HepG2 (cell line): ENCODE results near the gene KLF16. TPM values are rescaled to one million over a fixed set of nuclear protein-coding genes. Genes with fewer than 3 reads are reported as not detected.

Experiments used
- ATAC-seq: fragments of 200-7000 bp; cut with Tn5 transposase; 3 replicates; pipeline ENCODE4 v1.9.1; 2020; ENCODE audit warnings: mild to moderate bottlenecking, moderate library complexity
- BruUV-seq: library from RNA; stranded (reverse); fragments of 400-500 nt; replicated peaks from 2 replicates; lab custom pipeline; 2021; lab: Mats Ljungman, UMichigan
- CTCF ChIA-PET: fragments of 300-600 bp; formaldehyde crosslinking; extraction: SDS; loops from one replicate; lab custom pipeline; 2021; ENCODE audit warnings: low total read pairs, inconsistent platforms, low intra/inter-chr PET ratio; lab: Yijun Ruan, JAX
- POLR2A ChIA-PET: fragments of 350-600 bp; sonication (Branson Sonifier 250); formaldehyde crosslinking; loops from one replicate; lab custom pipeline; 2020; ENCODE audit warnings: antibody characterized with exemption, inconsistent platforms; lab: Yijun Ruan, JAX
- DNase-seq: peaks from one replicate; pipeline ENCODE4 v3.0.0-alpha.2; 2015; ENCODE audit warnings: low spot score
- FAIRE-seq: peaks from 3 replicates; lab custom pipeline; 2011; peaks lifted over from hg19 to GRCh38; lab: Jason Lieb, UNC
- H2AFZ ChIP-seq: one replicate; pipeline ENCODE4 v1.6.1; 2011; ENCODE audit warnings: low read length, inconsistent platforms
- H3K27ac ChIP-seq: fragments of 300-600 bp; 3 replicates; pipeline ENCODE4 v1.8.0; 2011; ENCODE audit warnings: mixed run types, mild to moderate bottlenecking, mixed read lengths, low read length, inconsistent platforms; ENCODE audit not compliant: insufficient read depth; ENCODE audit errors: extremely low read length
- H3K27me3 ChIP-seq, 2 experiments: fragments of 200-600 bp in 1 of 2; 2 replicates in 1 of 2; 3 replicates in 1 of 2; pipeline versions ENCODE4 v1.6.0 to v1.8.0; 2011; ENCODE audit warnings: low read length in 2 of 2, mild to moderate bottlenecking in 2 of 2, moderate library complexity in 2 of 2, inconsistent platforms in 1 of 2; ENCODE audit not compliant: insufficient read depth in 2 of 2, control insufficient read depth in 1 of 2
- H3K36me3 ChIP-seq, 2 experiments: fragments of 200-600 bp in 1 of 2; replicated peaks in 1 of 2; 2 replicates in 1 of 2; 3 replicates in 1 of 2; pipeline versions ENCODE4 v1.5.1 to v1.8.0; 2011; ENCODE audit warnings: low read length in 2 of 2, inconsistent platforms in 1 of 2; ENCODE audit not compliant: insufficient read depth in 2 of 2, control insufficient read depth in 1 of 2
- H3K4me1 ChIP-seq: 2 replicates; pipeline ENCODE4 v1.5.1; 2012; ENCODE audit warnings: low read length, inconsistent platforms; ENCODE audit not compliant: insufficient read depth
- H3K4me2 ChIP-seq: 2 replicates; pipeline ENCODE4 v1.6.0; 2011; ENCODE audit warnings: low read depth, low read length, inconsistent platforms
- H3K4me3 ChIP-seq, 3 experiments: fragments of 200-600 bp in 1 of 3; sonication (generic), shearing (Covaris generic) in 1 of 3; replicated peaks in 1 of 3; 2 replicates each; pipeline ENCODE4 v1.5.1; 2011 to 2016; ENCODE audit warnings: low read length in 3 of 3, inconsistent platforms in 2 of 3, low read depth in 2 of 3, mild to moderate bottlenecking in 2 of 3, control low read depth in 1 of 3, mixed read lengths in 1 of 3; ENCODE audit not compliant: insufficient read depth in 1 of 3
- H3K79me2 ChIP-seq: one replicate; pipeline ENCODE4 v1.6.1; 2011; ENCODE audit warnings: low read length, inconsistent platforms; ENCODE audit not compliant: insufficient read depth
- H3K9ac ChIP-seq: 2 replicates; pipeline ENCODE4 v1.6.0; 2011; ENCODE audit warnings: mild to moderate bottlenecking, low read depth, low read length, inconsistent platforms; ENCODE audit not compliant: insufficient read depth
- H3K9me3 ChIP-seq: 2 replicates; pipeline ENCODE4 v1.5.1; 2012; ENCODE audit warnings: mild to moderate bottlenecking, low read length
- H4K20me1 ChIP-seq: 2 replicates; pipeline ENCODE4 v1.6.0; 2011; ENCODE audit warnings: inconsistent platforms, mild to moderate bottlenecking, low read length, moderate library complexity; ENCODE audit not compliant: insufficient read depth
- CHCHD3 ChIP-seq: sonication (generic); formaldehyde crosslinking; IDR thresholded peaks from 2 replicates; pipeline ENCODE4 v1.8.0; 2022; ENCODE audit warnings: mild to moderate bottlenecking, missing genetic modification reagents, moderate library complexity
- DR1 ChIP-seq: sonication (generic); formaldehyde crosslinking; IDR thresholded peaks from 2 replicates; pipeline ENCODE4 v1.8.0; 2021; ENCODE audit warnings: mild to moderate bottlenecking, missing genetic modification reagents, inconsistent platforms
- ISX ChIP-seq: sonication (generic); formaldehyde crosslinking; conservative IDR thresholded peaks from 2 replicates; pipeline ENCODE4 v1.5.0; 2020; ENCODE audit warnings: missing genetic modification reagents
- MLLT10 ChIP-seq: sonication (generic); formaldehyde crosslinking; IDR thresholded peaks from 2 replicates; pipeline ENCODE4 v1.4.0; 2020; ENCODE audit warnings: missing genetic modification reagents
- NR2C2 ChIP-seq: sonication (generic); formaldehyde crosslinking; IDR thresholded peaks from 2 replicates; pipeline ENCODE4 v1.4.0; 2020; ENCODE audit warnings: missing genetic modification reagents, mild to moderate bottlenecking, moderate library complexity, borderline replicate concordance
- PHF20 ChIP-seq: sonication (generic); formaldehyde crosslinking; IDR thresholded peaks from 2 replicates; pipeline ENCODE4 v1.5.0; 2020; ENCODE audit warnings: mild to moderate bottlenecking, missing genetic modification reagents
- PHF8 ChIP-seq: sonication (generic); formaldehyde crosslinking; IDR thresholded peaks from 2 replicates; pipeline ENCODE4 v1.5.0; 2020; ENCODE audit warnings: missing genetic modification reagents
- SRY ChIP-seq: sonication (generic); formaldehyde crosslinking; IDR thresholded peaks from 2 replicates; pipeline ENCODE4 v1.8.0; 2022; ENCODE audit warnings: mild to moderate bottlenecking, missing genetic modification reagents
- ZNF772 ChIP-seq: sonication (generic); formaldehyde crosslinking; IDR thresholded peaks from 2 replicates; pipeline ENCODE4 v1.5.0; 2020; ENCODE audit warnings: mild to moderate bottlenecking, missing genetic modification reagents
- whole genome bisulfite sequencing: methylation state at CpG from one replicate; pipeline ENCODE4 v1.1.6; 2017; ENCODE audit warnings: low lambda C conversion rate; 5-methylcytosine and 5-hydroxymethylcytosine counted together
- in situ Hi-C: cut with HindIII; loops from 2 replicates; pipeline ENCODE4 v1.10.0; 2017; ENCODE audit warnings: low pct_unique_long_range_greater_than_20kb; ENCODE audit not compliant: extremely low pct_ligation_motif_present
- intact Hi-C: fragments of 100-400 bp; cut with micrococcal nuclease; formaldehyde crosslinking; loops from one replicate; pipeline ENCODE4 v1.10.0; 2022; ENCODE audit not compliant: unreplicated experiment
- polyA plus RNA-seq, 8 experiments: library from polyadenylated mRNA; depleted of rRNA in 3 of 8; stranded (reverse) in 7 of 8; unstranded in 1 of 8; fragments of >200 nt; fragmentation: Illumina TruSeq in 4 of 8; extraction: Trizol in 4 of 8; gene quantifications; 2 replicates each; pipeline versions ENCODE4 v1.2.1 to v1.2.3, GENCODE V29; 2011 to 2016; ENCODE audit warnings: low read depth in 4 of 8, missing spikeins in 1 of 8, mixed read lengths in 1 of 8; ENCODE audit not compliant: insufficient read depth in 1 of 8
- total RNA-seq, 5 experiments: library from RNA; depleted of rRNA; stranded (reverse); fragments of >200 nt; fragmentation: Illumina TruSeq; extraction: Trizol; gene quantifications; 2 replicates each; pipeline ENCODE4 v1.2.3, GENCODE V29; 2016; ENCODE audit warnings: low read depth in 1 of 5
- TF ChIP-seq, protein P1 (sequence below): sonication (generic); formaldehyde crosslinking; IDR thresholded peaks from 2 replicates; pipeline ENCODE4 v1.8.0; 2022; ENCODE audit warnings: missing genetic modification reagents, mild to moderate bottlenecking, moderate library complexity, borderline replicate concordance
- TF ChIP-seq, protein P2 (sequence below): sonication (generic); formaldehyde crosslinking; IDR thresholded peaks from 2 replicates; pipeline ENCODE4 v1.5.1; 2020; ENCODE audit warnings: mild to moderate bottlenecking, missing genetic modification reagents, moderate library complexity
- TF ChIP-seq, protein P3 (sequence below): sonication (generic); formaldehyde crosslinking; IDR thresholded peaks from 2 replicates; pipeline ENCODE4 v1.8.0; 2022; ENCODE audit warnings: mild to moderate bottlenecking, missing genetic modification reagents, borderline replicate concordance

The KLF16 gene
- total and polyA plus RNA-seq, 2 of the 13 experiments (the other 11 are each of a cell fraction or from before 2014, with no cell fraction given), result 3.5 to 6.7 TPM

DNA sequence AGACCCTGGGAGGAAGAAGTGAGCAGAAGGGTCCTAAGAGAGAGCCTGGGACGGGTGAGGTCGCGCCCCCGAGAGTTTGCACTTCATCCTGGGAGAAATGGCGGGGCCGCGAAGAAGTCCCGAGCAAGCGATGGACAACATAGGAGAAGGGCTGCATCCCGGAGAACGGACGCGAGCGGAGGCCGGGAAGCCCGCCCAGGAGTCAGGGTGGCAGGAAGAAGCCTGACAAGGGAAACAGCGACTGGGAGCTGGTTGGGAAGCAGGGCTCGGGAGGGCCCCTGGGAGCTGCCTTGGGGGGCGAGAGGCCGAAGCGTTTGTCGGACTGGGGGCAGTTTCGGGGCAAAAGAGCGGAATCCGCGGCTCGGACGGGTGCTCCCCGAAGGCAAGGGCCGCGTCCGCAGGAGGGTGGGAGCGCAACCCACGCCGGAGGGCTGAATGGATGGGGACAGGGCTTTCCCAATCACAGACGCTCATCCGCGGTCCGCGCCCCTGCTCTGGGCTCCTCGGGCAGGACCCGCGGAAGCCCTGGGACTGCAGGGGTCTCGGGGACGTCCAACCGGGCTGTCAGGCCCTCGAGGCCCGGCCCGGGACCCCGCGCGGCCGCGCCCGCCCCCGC lies 21.4 kb upstream of the KLF16 start:
- DNase-seq, result no peak
- H3K9ac ChIP-seq, result peak overlapping the region; percentile 90
- intact Hi-C loops (no loop called here), in situ Hi-C loops (no loop called here)
- POLR2A ChIA-PET, result interaction anchor here (0.6 to 1.1 kb wide), 6 partner anchors 9 to 814 kb away, joined by 3 to 9 read pairs (median 5); no protein-coding TSS in a partner anchor
- H3K4me3 ChIP-seq, result peak overlapping the region; percentile 77 to 99 (median 89)
- FAIRE-seq, result no peak
- H4K20me1 ChIP-seq, result peaks cover 16% of the 10 kb centered on the region
- peak overlapping the region; percentile 91 for H3K4me2 ChIP-seq
- under 1% methylated on average over 21 of the region's 56 CpGs for WGBS
- no peak overlapping the region for H2AFZ ChIP-seq
- ATAC-seq, result peak; percentile 8; the same call in 2 of the 3 replicates
- BruUV-seq, result no TSS peak
- no peaks in the 10 kb centered on the region for H3K27me3 ChIP-seq
- H3K79me2 ChIP-seq, result peaks cover 32% of the 10 kb centered on the region
- H3K4me1 ChIP-seq, result peaks cover 50% of the 10 kb centered on the region
- H3K27ac ChIP-seq, result peak overlapping the region; percentile 63
- no peaks in the 10 kb centered on the region for H3K9me3 ChIP-seq
- H3K36me3 ChIP-seq, result peaks cover 0 to 3% of the 10 kb centered on the region in 2 experiments; a peak in 1 of 5 replicates
- CTCF ChIA-PET, result no interaction called here
- TF ChIP-seq ISX (CRISPR knock-in tag) (no peak), MLLT10 (CRISPR knock-in tag) (no peak), NR2C2 (CRISPR knock-in tag) (no peak), SRY (CRISPR knock-in tag) (peak; percentile 30; the same call in 1 of the 2 replicates), PHF8 (CRISPR knock-in tag) (peak; percentile 44; the same call in 1 of the 2 replicates), CHCHD3 (CRISPR knock-in tag) (0 out of 2 replicates have a peak, but pooled peaks have one; percentile 11), PHF20 (CRISPR knock-in tag) (0 out of 2 replicates have a peak, but pooled peaks have one; percentile 7), DR1 (CRISPR knock-in tag) (0 out of 2 replicates have a peak, but pooled peaks have one; percentile 9), ZNF772 (CRISPR knock-in tag) (0 out of 2 replicates have a peak, but pooled peaks have one; percentile 7)
- TF ChIP-seq, protein P1, sequence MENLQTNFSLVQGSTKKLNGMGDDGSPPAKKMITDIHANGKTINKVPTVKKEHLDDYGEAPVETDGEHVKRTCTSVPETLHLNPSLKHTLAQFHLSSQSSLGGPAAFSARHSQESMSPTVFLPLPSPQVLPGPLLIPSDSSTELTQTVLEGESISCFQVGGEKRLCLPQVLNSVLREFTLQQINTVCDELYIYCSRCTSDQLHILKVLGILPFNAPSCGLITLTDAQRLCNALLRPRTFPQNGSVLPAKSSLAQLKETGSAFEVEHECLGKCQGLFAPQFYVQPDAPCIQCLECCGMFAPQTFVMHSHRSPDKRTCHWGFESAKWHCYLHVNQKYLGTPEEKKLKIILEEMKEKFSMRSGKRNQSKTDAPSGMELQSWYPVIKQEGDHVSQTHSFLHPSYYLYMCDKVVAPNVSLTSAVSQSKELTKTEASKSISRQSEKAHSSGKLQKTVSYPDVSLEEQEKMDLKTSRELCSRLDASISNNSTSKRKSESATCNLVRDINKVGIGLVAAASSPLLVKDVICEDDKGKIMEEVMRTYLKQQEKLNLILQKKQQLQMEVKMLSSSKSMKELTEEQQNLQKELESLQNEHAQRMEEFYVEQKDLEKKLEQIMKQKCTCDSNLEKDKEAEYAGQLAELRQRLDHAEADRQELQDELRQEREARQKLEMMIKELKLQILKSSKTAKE (CRISPR knock-in tag), result no peak
- TF ChIP-seq, protein P2, sequence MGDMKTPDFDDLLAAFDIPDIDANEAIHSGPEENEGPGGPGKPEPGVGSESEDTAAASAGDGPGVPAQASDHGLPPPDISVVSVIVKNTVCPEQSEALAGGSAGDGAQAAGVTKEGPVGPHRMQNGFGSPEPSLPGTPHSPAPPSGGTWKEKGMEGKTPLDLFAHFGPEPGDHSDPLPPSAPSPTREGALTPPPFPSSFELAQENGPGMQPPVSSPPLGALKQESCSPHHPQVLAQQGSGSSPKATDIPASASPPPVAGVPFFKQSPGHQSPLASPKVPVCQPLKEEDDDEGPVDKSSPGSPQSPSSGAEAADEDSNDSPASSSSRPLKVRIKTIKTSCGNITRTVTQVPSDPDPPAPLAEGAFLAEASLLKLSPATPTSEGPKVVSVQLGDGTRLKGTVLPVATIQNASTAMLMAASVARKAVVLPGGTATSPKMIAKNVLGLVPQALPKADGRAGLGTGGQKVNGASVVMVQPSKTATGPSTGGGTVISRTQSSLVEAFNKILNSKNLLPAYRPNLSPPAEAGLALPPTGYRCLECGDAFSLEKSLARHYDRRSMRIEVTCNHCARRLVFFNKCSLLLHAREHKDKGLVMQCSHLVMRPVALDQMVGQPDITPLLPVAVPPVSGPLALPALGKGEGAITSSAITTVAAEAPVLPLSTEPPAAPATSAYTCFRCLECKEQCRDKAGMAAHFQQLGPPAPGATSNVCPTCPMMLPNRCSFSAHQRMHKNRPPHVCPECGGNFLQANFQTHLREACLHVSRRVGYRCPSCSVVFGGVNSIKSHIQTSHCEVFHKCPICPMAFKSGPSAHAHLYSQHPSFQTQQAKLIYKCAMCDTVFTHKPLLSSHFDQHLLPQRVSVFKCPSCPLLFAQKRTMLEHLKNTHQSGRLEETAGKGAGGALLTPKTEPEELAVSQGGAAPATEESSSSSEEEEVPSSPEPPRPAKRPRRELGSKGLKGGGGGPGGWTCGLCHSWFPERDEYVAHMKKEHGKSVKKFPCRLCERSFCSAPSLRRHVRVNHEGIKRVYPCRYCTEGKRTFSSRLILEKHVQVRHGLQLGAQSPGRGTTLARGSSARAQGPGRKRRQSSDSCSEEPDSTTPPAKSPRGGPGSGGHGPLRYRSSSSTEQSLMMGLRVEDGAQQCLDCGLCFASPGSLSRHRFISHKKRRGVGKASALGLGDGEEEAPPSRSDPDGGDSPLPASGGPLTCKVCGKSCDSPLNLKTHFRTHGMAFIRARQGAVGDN (CRISPR knock-in tag), result peak; percentile 55; the same call in 1 of the 2 replicates
- TF ChIP-seq, protein P3, sequence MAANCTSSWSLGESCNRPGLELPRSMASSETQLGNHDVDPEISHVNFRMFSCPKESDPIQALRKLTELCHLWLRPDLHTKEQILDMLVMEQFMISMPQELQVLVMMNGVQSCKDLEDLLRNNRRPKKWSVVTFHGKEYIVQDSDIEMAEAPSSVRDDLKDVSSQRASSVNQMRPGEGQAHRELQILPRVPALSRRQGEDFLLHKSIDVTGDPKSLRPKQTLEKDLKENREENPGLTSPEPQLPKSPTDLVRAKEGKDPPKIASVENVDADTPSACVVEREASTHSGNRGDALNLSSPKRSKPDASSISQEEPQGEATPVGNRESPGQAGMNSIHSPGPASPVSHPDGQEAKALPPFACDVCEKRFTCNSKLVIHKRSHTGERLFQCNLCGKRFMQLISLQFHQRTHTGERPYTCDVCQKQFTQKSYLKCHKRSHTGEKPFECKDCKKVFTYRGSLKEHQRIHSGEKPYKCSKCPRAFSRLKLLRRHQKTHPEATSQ (CRISPR knock-in tag), result no peak
